Activated B cell treated with CpG ODN at 0.5 μM for 24 hours (primary cell): ENCODE data around the gene SARM1. TPM values are rescaled to one million over a fixed set of nuclear protein-coding genes. Genes with fewer than 3 reads are reported as not detected.

Experiments used
- ATAC-seq: fragments of 200-7000 bp; cut with Tn5 transposase; one replicate; pipeline ENCODE4 v1.10.0; 2021; ENCODE audit warnings: low read depth, mild to moderate bottlenecking, moderate library complexity
- CTCF ChIA-PET: fragments of 350-600 bp; sonication (Branson Sonifier 250); formaldehyde crosslinking; loops from one replicate; lab custom pipeline; 2021; ENCODE audit warnings: antibody characterized with exemption; lab: Charles Lee
- POLR2A ChIA-PET: fragments of 350-600 bp; sonication (Branson Sonifier 250); formaldehyde crosslinking; loops from one replicate; lab custom pipeline; 2021; ENCODE audit warnings: antibody characterized with exemption; lab: Charles Lee
- DNase-seq: peaks from one replicate; pipeline ENCODE4 v3.0.0; 2022
- H3K27ac Mint-ChIP-seq: one replicate; pipeline ENCODE4 v1.8.0; 2020; ENCODE audit warnings: mixed read lengths
- H3K27me3 Mint-ChIP-seq: one replicate; pipeline ENCODE4 v1.8.0; 2021; ENCODE audit warnings: mixed read lengths
- H3K36me3 Mint-ChIP-seq: one replicate; pipeline ENCODE4 v1.8.0; 2021; ENCODE audit warnings: low read depth, mixed read lengths
- H3K4me1 Mint-ChIP-seq: one replicate; pipeline ENCODE4 v1.8.0; 2021; ENCODE audit warnings: mixed read lengths
- H3K4me3 Mint-ChIP-seq: one replicate; pipeline ENCODE4 v1.8.0; 2020; ENCODE audit warnings: mild to moderate bottlenecking, mixed read lengths
- H3K9me3 Mint-ChIP-seq: one replicate; pipeline ENCODE4 v1.8.0; 2020; ENCODE audit warnings: mixed read lengths
- CTCF ChIP-seq: fragments of 200-600 bp; IDR thresholded peaks from one replicate; pipeline ENCODE4 v1.8.0; 2022; ENCODE audit warnings: antibody characterized with exemption, mild to moderate bottlenecking
- intact Hi-C: fragments of 100-400 bp; cut with micrococcal nuclease; formaldehyde crosslinking; loops from one replicate; pipeline ENCODE4 v1.15.1; 2024
- total RNA-seq: library from RNA; stranded (reverse); gene quantifications from 2 replicates; pipeline ENCODE4 v1.2.3, GENCODE V29; 2022

Gene SARM1
- total RNA-seq, 1 donor from 2014 or later = 19.9 TPM

- H3K9me3 Mint-ChIP-seq = no peaks in the 10 kb centered on the region
- H3K36me3 Mint-ChIP-seq = peaks cover 55% of the 10 kb centered on the region
- DNase-seq (no peak), ATAC-seq (no peak)
- intact Hi-C loops = no loop called here
- ChIA-PET CTCF (interaction anchor here (0.6 kb wide), 1 partner anchor 94 kb away, joined by 3 read pairs; no protein-coding TSS in a partner anchor), POLR2A (no interaction called here)
- H3K27me3 Mint-ChIP-seq = no peaks in the 10 kb centered on the region
- H3K4me3 Mint-ChIP-seq = no peak overlapping the region
- H3K27ac Mint-ChIP-seq = no peak overlapping the region
- peaks cover 1% of the 10 kb centered on the region for H3K4me1 Mint-ChIP-seq
- no peak for TF ChIP-seq CTCF
Measured at GRCh38 chr17:28327031-28327607, 44.4 kb upstream of the SARM1 start.

- ATAC-seq (no peak), DNase-seq (no peak)
- Mint-ChIP-seq H3K9me3 (no peaks in the 10 kb centered on the region), H3K27me3 (no peaks in the 10 kb centered on the region), H3K27ac (no peak overlapping the region), H3K4me1 (peaks cover 1% of the 10 kb centered on the region), H3K4me3 (no peak overlapping the region), H3K36me3 (peaks cover 56% of the 10 kb centered on the region)
- POLR2A ChIA-PET = no interaction called here
- TF ChIP-seq CTCF = no peak
- intact Hi-C loops = no loop called here
- CTCF ChIA-PET = no interaction called here
Measured at GRCh38 chr17:28327709-28328108, 43.8 kb upstream of the SARM1 start.

- POLR2A ChIA-PET = interaction anchor here (0.6 kb wide), 1 partner anchor 27 kb away, joined by 3 read pairs; no protein-coding TSS in a partner anchor
- Mint-ChIP-seq H3K9me3 (no peaks in the 10 kb centered on the region), H3K27ac (no peak overlapping the region), H3K27me3 (no peaks in the 10 kb centered on the region), H3K4me3 (no peak overlapping the region), H3K36me3 (peaks cover 56% of the 10 kb centered on the region), H3K4me1 (peaks cover 1% of the 10 kb centered on the region)
- ATAC-seq (no peak), DNase-seq (no peak)
- no peak for TF ChIP-seq CTCF
- CTCF ChIA-PET = no interaction called here
- intact Hi-C loops = no loop called here
Measured at GRCh38 chr17:28328325-28328724, 43.2 kb upstream of the SARM1 start.

- Mint-ChIP-seq H3K27ac (no peak overlapping the region), H3K36me3 (peaks cover 60% of the 10 kb centered on the region), H3K27me3 (no peaks in the 10 kb centered on the region), H3K9me3 (no peaks in the 10 kb centered on the region), H3K4me1 (peaks cover 16% of the 10 kb centered on the region), H3K4me3 (no peak overlapping the region)
- POLR2A ChIA-PET = no interaction called here
- CTCF ChIA-PET = no interaction called here
- DNase-seq = no peak
- intact Hi-C loops = no loop called here
- TF ChIP-seq CTCF = no peak
- no peak for ATAC-seq
Measured at GRCh38 chr17:28330671-28331070, 40.8 kb upstream of the SARM1 start.

- no peak for TF ChIP-seq CTCF
- H3K4me1 Mint-ChIP-seq = peaks cover 26% of the 10 kb centered on the region
- no peak overlapping the region for H3K4me3 Mint-ChIP-seq
- peaks cover 50% of the 10 kb centered on the region for H3K36me3 Mint-ChIP-seq
- CTCF ChIA-PET = no interaction called here
- intact Hi-C loops = no loop called here
- no peak for DNase-seq
- ATAC-seq = no peak
- H3K27ac Mint-ChIP-seq = no peak overlapping the region
- H3K27me3 Mint-ChIP-seq = no peaks in the 10 kb centered on the region
- H3K9me3 Mint-ChIP-seq = no peaks in the 10 kb centered on the region
- POLR2A ChIA-PET = no interaction called here
Measured at GRCh38 chr17:28331891-28332420, 39.5 kb upstream of the SARM1 start.
